ENCODE measurements around the gene EHD1. TPM values are rescaled to one million over a fixed set of nuclear protein-coding genes. Genes with fewer than 3 reads are reported as not detected.

Gene EHD1
- total and polyA plus RNA-seq, 9 of the 15 experiments (the other 6 are each of a cell fraction or from before 2014, with no cell fraction given), result 0.46 to 65.0 (median 16.4) TPM

- no peak for TF ChIP-seq KLF13 (tag; IDR thresholded peaks at IDR 0.05; ENCODE audit: borderline replicate concordance, low read depth)
- 0 out of 2 replicates have a peak, but pooled peaks have one; percentile 88 for TF ChIP-seq KAT7 (CRISPR knock-in tag; IDR thresholded peaks at IDR 0.05; ENCODE audit: borderline replicate concordance)
- peak; percentile 67; the same call in 1 of the 2 replicates for TF ChIP-seq E2F4 (CRISPR knock-in tag; IDR thresholded peaks at IDR 0.05; ENCODE audit: low read depth)
- peak; percentile 94 for TF ChIP-seq VEZF1 (CRISPR knock-in tag; IDR thresholded peaks at IDR 0.05)
- no peak for TF ChIP-seq STAT5A (IDR thresholded peaks at IDR 0.05; ENCODE audit: borderline replicate concordance, low read length)
- TF ChIP-seq CBFA2T2 (conservative IDR thresholded peaks at IDR 0.05), result 0 out of 2 replicates have a peak, but pooled peaks have one; percentile 7
- TF ChIP-seq ZC3H4 (CRISPR knock-in tag; IDR thresholded peaks at IDR 0.05; ENCODE audit: borderline replicate concordance), result no peak
- TF ChIP-seq CSDE1 (IDR thresholded peaks at IDR 0.05), result no peak
- peak; percentile 40; the same call in 1 of the 2 replicates for TF ChIP-seq ETS1 (conservative IDR thresholded peaks at IDR 0.05; ENCODE audit: control insufficient read depth, low read depth, low read length)
- TF ChIP-seq HCFC1 (IDR thresholded peaks at IDR 0.05; ENCODE audit: low read depth, low read length), result peak; percentile 44; the same call in 1 of the 2 replicates
- TF ChIP-seq CTCFL (IDR thresholded peaks at IDR 0.05; ENCODE audit: borderline replicate concordance, insufficient read depth, low read depth, low read length, poor library complexity, severe bottlenecking), result peak; percentile 90
- no peak for TF ChIP-seq ZNF561 (CRISPR knock-in tag; conservative IDR thresholded peaks at IDR 0.05)
- 0 out of 2 replicates have a peak, but pooled peaks have one; percentile 27 for TF ChIP-seq ZNF431 (CRISPR knock-in tag; IDR thresholded peaks at IDR 0.05)
- TF ChIP-seq CREB1 (IDR thresholded peaks at IDR 0.05), result no peak
- peak; percentile 50; the same call in 1 of the 2 replicates for TF ChIP-seq CREB1 (CRISPR knock-in tag; IDR thresholded peaks at IDR 0.05)
- no peak for TF ChIP-seq HIVEP1 (CRISPR knock-in tag; IDR thresholded peaks at IDR 0.05)
- TF ChIP-seq SRF (CRISPR knock-in tag; IDR thresholded peaks at IDR 0.05), result peak in 1 of 2 experiments; percentile 73; a peak in 2 of 4 replicates
- peak; percentile 68 for TF ChIP-seq ETV5 (CRISPR knock-in tag; IDR thresholded peaks at IDR 0.05; ENCODE audit: low read depth)
- TF ChIP-seq E2F6 (IDR thresholded peaks at IDR 0.05; ENCODE audit: borderline replicate concordance in 1 of 2, extremely low read depth in 1 of 2, insufficient read depth in 1 of 2, insufficient read length in 1 of 2, low read depth in 1 of 2, low read length in 1 of 2, poor library complexity in 1 of 2, severe bottlenecking in 1 of 2), result peak; percentile 23 to 33
- peak; percentile 48; the same call in 1 of the 2 replicates for TF ChIP-seq SOX6 (IDR thresholded peaks at IDR 0.05)
Measured at GRCh38 chr11:64887757-64888405, 9.5 kb upstream of the EHD1 start (continued).

Data from K562 (cell line).